ENCODE data around the gene ATP9A. TPM values are rescaled to one million over a fixed set of nuclear protein-coding genes. Genes with fewer than 3 reads are reported as not detected.

The ATP9A gene
- polyA plus RNA-seq, 1 donor (not counting 4 experiments of a cell fraction or from before 2014, with no cell fraction given), result 5.8 TPM

DNA sequence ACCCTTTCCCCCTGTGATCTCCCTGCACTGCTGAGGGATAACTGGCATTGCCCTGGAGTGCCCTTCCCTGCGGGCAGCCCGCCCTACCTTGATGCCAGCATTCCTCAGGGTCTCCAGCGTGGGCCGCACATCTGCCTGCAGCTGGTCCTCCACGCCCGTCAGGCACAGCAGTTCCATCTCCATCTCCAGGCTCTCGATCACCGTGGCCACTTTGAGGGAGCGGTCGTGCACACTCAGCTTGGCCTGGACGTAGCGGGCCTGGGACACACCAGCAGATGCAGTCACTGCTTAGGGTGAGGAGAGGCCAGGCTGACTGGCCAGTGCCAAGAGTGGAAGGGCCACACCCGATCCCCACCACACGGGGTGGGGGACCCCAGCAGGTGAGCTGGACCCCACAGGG, 143.1 kb downstream of the ATP9A start:
- Histone ChIP-seq H3K27me3 (ENCODE audit: control insufficient read depth, extremely low read depth, insufficient read depth, low read length) (peaks cover 7% of the 10 kb centered on the region), H4K20me1 (ENCODE audit: control insufficient read depth, extremely low read depth, insufficient read depth, low read length) (no peaks in the 10 kb centered on the region), H3K4me3 (ENCODE audit: control insufficient read depth in 2 of 3, extremely low read depth in 1 of 3, insufficient read depth in 2 of 3, low read depth in 1 of 3, low read length in 3 of 3) (no peak overlapping the region), H2AFZ (ENCODE audit: control insufficient read depth, low read length) (no peak overlapping the region), H3K4me2 (ENCODE audit: control insufficient read depth, extremely low read depth, insufficient read depth, low read depth, low read length) (no peak overlapping the region), H3K27ac (ENCODE audit: control insufficient read depth, insufficient read depth, low read length) (no peak overlapping the region), H3K9ac (ENCODE audit: control insufficient read depth, extremely low read depth, insufficient read depth, low read length) (no peak overlapping the region), H3K9me3 (ENCODE audit: control insufficient read depth, low read depth, low read length) (no peaks in the 10 kb centered on the region), H3K4me1 (ENCODE audit: control insufficient read depth, extremely low read depth, insufficient read depth, low read length) (no peaks in the 10 kb centered on the region), H3K79me2 (ENCODE audit: control insufficient read depth, insufficient read depth, low read length) (no peaks in the 10 kb centered on the region), H3K9me1 (ENCODE audit: control insufficient read depth, extremely low read depth, insufficient read depth, low read length) (no peaks in the 10 kb centered on the region), H3K36me3 (ENCODE audit: control insufficient read depth in 2 of 2, extremely low read depth in 1 of 2, insufficient read depth in 2 of 2, low read length in 2 of 2) (peaks cover 0 to 2% of the 10 kb centered on the region in 2 experiments)
- no peak for TF ChIP-seq EZH2 (IDR thresholded peaks at IDR 0.05; ENCODE audit: low read length)
- TF ChIP-seq CTCF (optimal IDR thresholded peaks at IDR 0.05 in 1 of 3, IDR thresholded peaks at IDR 0.05 in 1 of 3, conservative IDR thresholded peaks at IDR 0.05 in 1 of 3; ENCODE audit: extremely low read depth in 1 of 3, insufficient read depth in 2 of 3, low read length in 3 of 3), result no peak
- dilution Hi-C loops (cut with MboI; ENCODE audit: extremely low pct_ligation_motif_present, low sequenced_read_pairs), result no loop called here
- FAIRE-seq, result no peak
- no peak for DNase-seq (ENCODE audit: low read depth, low spot score)

DNA sequence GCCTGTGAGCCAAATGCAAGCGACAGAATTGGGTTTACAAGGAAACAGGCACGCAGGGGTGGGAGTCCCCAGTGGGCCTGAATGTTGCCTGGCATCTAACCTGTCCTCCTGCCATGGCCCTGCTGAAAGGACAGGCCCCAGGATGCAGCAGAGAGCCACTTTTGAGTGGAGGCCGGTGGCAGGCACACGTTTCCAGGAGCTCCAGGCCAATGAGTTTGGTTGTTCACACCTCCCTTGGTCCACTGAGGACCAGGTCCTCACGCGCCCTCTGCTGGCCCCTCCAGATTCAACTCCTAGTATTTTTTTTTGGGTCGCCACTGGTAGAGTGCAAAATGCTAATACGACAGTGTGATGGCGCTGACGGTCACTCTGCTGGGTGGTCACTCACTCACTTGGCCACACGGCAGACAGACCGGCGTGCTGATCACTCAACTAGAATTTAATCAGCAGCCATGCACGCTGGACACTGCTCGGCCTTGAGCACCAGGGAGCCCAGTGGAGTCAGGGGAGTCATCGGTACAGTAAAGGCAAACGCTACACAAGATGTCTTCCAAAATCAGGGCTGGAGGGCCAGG, 143.9 kb downstream of the ATP9A start:
- H3K9me3 ChIP-seq (ENCODE audit: control insufficient read depth, low read depth, low read length), result no peaks in the 10 kb centered on the region
- dilution Hi-C loops (cut with MboI; ENCODE audit: extremely low pct_ligation_motif_present, low sequenced_read_pairs), result no loop called here
- H2AFZ ChIP-seq (ENCODE audit: control insufficient read depth, low read length), result no peak overlapping the region
- H3K4me2 ChIP-seq (ENCODE audit: control insufficient read depth, extremely low read depth, insufficient read depth, low read depth, low read length), result no peak overlapping the region
- no peaks in the 10 kb centered on the region for H3K9me1 ChIP-seq (ENCODE audit: control insufficient read depth, extremely low read depth, insufficient read depth, low read length)
- no peak overlapping the region for H3K4me3 ChIP-seq (ENCODE audit: control insufficient read depth in 2 of 3, extremely low read depth in 1 of 3, insufficient read depth in 2 of 3, low read depth in 1 of 3, low read length in 3 of 3)
- no peak for DNase-seq (ENCODE audit: low read depth, low spot score)
- H3K79me2 ChIP-seq (ENCODE audit: control insufficient read depth, insufficient read depth, low read length), result no peaks in the 10 kb centered on the region
- TF ChIP-seq CTCF (optimal IDR thresholded peaks at IDR 0.05 in 1 of 3, IDR thresholded peaks at IDR 0.05 in 1 of 3, conservative IDR thresholded peaks at IDR 0.05 in 1 of 3; ENCODE audit: extremely low read depth in 1 of 3, insufficient read depth in 2 of 3, low read length in 3 of 3) (peak; percentile 60 to 76 (median 75)), EZH2 (IDR thresholded peaks at IDR 0.05; ENCODE audit: low read length) (no peak)
- H3K9ac ChIP-seq (ENCODE audit: control insufficient read depth, extremely low read depth, insufficient read depth, low read length), result no peak overlapping the region
- no peak for FAIRE-seq
- H4K20me1 ChIP-seq (ENCODE audit: control insufficient read depth, extremely low read depth, insufficient read depth, low read length), result no peaks in the 10 kb centered on the region
- H3K36me3 ChIP-seq (ENCODE audit: control insufficient read depth in 2 of 2, extremely low read depth in 1 of 2, insufficient read depth in 2 of 2, low read length in 2 of 2), result peaks cover 0 to 2% of the 10 kb centered on the region in 2 experiments
- H3K27me3 ChIP-seq (ENCODE audit: control insufficient read depth, extremely low read depth, insufficient read depth, low read length), result no peaks in the 10 kb centered on the region
- no peaks in the 10 kb centered on the region for H3K4me1 ChIP-seq (ENCODE audit: control insufficient read depth, extremely low read depth, insufficient read depth, low read length)
- no peak overlapping the region for H3K27ac ChIP-seq (ENCODE audit: control insufficient read depth, insufficient read depth, low read length)
